HG03439 (cell line): ENCODE results near the gene BCR.
A peak's percentile ranks its signal among the peaks of the same experiment; 100 is the strongest.

Source experiments
- ATAC-seq: cut with Tn5 transposase; IDR thresholded peaks from one replicate; pipeline ENCODE4 v1.9.1; 2021; ENCODE audit warnings: mild to moderate bottlenecking, moderate library complexity; ENCODE audit not compliant: unreplicated experiment

BCR gene

DNA sequence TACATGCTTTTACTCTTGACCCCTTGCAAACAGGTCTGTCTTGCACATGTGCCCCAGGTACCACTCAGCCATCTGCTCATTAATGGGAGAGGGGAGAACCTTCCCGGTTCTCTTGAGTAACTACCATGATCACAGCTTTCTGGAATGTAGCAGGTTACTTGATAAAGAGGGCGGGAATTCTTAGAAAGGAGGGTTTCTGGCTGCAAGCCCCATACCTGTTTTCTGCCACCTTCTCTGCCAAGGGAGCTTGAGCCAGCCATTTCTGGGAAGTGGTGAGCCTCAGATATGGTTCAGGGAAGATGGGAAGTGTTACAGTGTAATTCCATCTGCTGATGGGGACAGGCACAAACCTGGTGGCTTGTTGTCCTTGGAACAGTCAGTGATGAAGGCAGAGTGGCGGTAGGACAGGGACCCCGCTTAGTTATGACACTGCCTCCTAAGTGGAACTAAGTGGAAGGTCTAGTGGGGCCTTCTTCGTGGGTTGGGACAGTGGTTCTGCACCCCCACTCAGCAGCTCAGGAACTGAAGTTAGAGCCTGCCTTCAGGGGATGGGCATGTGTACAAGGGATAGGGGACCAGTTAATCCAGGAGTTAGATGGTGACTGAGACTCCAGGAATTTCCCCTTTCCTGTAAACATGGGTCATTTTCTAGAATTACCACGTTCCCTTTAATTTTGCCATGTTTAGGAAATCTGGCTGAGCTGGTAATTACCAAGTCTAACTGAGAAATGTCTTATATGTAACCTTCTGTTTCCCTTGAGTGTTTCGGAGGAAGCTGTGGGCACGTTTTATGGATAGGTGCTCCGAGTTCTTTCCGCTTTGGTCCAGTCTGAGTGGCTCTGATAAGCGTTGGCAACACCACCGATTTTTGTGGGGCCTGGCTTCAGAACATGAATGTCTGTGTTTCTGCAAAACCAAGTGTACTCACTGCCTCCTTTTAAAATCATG, 35.3 kb downstream of the BCR start:
- ATAC-seq, result no peak

DNA sequence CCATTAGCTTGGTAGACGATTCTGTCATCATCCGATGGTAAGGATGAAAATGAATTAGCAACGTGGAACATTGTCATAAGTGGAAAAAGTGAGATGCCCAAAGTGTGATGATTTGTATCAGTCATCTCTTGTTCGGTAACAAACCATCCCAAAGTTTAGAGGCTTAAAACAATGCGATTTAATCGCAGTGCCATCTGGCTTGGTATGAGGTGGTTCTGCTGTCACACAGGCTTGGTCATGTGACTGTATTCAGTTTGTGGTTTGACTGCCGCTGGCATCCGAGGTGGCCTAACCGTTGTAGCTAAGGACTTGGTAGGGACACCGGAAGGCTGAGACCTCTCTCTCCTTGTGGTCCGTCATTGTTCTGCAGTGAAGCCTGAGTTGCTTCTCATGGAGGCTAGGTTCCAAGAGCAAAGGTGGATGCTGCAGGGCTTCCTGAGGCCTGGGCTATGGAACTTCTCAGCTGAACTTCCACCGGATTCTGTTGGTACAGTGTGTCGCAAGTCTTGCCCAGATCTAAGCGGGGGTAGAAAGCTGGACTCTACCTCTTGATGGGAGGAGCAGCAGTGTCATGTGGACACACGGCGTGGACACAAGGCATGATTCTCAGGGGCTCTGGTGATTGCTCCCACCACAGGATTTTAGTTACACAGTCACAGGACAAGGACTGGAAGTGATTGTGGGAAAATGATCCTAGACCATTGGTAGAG, 36.3 kb downstream of the BCR start:
- ATAC-seq, result no peak

DNA sequence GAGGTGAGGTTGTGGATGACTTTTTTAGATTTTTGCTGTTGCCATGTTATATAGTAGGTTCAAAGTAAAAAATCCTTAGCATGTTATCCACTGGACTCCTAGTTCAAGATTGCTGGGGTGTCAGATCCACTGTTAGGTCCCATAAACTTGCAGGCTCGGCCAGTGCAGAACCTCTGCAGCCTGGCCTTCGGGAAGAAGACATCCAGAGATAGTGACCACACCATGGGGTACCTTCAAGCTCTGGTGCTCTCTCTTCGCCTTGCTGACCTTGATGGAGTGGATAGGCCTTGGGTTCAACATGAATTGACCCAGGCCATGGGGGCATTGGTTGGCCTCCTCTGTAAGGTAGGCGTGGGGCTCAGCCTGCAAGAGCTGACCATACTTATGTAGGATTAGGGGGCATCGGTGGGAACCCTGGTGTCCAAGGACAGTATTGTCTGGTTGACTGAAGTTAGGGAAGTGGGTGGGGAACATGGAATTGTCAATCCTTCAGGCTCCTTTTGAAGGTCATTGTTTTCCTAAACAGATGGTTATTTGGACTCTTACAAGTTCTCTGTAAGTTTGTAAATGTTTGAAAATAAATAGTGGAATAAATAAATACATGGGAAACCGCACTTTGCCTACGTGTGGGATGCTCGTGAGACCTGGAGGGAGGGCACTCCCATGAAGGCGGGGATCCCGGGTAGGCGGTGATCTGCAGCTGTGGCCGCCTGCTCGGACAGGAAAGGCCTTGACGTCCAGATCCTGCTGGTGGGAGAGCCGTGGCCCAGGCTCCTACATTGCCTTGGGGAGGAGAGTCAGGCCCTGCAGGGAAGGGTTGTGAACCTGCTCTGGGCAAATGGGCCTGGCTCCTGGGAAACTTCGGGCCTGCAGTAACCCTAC, 37.1 kb downstream of the BCR start:
- no peak for ATAC-seq

DNA sequence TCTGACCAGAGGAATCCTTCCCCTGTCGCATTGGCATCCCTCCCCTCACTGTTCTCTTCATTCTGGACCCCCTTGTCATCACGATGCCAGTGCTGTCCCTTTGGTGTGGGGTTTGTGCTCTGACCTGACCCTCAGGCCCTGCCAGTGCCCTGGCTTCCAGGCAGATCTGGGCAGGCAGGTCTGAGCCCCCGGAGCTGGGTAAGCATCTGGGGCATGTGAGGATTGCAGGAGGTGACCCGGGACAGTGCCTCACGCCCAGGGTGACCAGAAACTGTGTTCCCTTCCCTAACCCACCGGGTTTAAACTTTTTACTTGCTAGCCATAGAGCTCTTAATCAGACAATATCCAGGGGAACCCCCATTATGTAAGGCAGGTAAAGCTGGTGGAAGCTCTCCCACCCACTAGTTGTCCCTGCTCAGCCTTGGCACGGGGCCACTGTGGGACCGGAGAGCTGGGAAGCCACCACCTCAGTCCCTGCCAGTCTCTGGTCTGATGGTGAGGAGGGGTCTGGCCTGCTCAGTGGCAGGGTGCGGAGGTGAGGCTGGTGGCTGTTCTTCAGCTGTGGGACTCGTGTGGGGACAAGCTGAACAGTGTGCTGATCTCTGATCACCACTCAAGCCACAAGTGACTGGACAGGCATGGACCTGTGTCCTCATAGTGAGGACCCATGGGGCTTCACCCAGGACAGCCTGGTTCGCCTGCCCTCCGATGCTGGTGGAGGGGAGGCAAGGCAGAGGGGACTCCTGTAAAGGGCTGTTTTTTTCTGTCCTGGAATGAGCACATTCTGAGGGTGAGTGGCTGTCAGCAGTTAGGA, 38.0 kb downstream of the BCR start:
- no peak for ATAC-seq

DNA sequence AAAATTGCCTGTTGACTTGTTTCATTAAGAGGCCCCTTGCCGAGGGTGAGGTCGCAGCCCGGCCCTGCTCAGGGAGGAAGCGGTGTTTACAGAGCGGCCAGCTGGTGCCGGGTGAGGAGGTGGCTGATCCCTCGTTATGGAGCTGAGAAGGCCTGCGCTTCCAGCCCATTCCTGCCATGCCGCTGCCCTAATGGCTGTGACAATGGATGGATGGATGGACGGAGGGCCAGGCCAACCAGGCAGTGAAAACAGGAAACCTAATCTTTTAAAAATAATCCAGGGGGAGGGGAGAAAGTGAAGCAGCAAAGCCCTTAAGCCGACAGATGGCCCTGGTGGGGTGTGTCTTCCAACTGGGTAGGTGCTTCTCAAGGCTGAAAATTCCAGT, 38.5 kb downstream of the BCR start:
- ATAC-seq, result no peak

DNA sequence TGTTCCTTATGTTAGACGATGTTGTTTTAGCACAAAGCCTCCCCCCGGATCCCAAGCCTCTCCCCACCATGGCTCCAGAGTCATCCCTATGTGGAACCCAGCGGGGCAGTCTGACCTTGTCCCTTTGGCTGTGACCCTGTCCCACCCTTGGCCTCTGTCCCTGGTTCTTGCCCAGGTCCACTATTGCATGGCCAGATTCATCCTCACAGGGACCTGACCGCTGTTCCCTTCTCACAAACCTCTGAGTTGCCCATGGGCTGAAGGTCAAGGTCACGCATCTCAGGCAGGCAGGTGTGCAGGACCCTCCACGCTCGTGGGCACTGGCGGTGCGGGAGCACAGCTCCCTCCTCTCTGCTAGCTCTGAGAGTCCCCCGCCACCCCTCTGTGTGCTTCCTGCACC, 39.0 kb downstream of the BCR start:
- no peak for ATAC-seq

DNA sequence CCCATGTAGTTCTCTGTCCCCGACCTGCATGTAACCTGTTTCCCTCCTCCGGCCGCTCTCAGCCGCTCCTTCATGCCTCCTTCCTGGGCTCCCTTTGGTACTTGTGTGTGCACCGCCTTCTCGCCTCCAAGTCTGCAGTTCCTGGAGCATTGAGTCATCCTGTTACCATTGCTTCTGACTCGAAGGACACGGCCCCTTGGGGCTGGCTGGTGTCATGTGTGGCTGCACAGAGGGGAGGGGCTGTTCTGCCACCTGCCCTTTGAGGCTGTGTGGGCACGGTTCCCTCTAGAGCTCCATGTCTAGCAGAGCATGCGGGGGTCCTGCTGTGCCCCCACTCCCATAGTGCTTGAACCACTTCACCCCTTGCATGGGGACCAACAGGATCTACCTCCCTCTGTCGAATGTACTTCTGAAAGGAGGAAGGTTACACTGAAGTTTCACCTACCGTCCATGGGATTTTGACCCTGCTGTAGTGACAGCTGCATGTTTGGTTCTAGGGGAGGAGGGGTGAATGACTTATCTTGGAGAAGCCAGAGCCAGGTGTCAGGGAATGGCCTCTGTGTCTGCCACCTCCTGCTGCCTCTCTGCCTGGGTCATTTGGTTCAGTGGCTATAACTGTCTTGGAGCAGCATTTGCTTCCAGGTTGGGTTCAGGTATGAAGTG, 39.6 kb downstream of the BCR start:
- peak; percentile 66 for ATAC-seq

DNA sequence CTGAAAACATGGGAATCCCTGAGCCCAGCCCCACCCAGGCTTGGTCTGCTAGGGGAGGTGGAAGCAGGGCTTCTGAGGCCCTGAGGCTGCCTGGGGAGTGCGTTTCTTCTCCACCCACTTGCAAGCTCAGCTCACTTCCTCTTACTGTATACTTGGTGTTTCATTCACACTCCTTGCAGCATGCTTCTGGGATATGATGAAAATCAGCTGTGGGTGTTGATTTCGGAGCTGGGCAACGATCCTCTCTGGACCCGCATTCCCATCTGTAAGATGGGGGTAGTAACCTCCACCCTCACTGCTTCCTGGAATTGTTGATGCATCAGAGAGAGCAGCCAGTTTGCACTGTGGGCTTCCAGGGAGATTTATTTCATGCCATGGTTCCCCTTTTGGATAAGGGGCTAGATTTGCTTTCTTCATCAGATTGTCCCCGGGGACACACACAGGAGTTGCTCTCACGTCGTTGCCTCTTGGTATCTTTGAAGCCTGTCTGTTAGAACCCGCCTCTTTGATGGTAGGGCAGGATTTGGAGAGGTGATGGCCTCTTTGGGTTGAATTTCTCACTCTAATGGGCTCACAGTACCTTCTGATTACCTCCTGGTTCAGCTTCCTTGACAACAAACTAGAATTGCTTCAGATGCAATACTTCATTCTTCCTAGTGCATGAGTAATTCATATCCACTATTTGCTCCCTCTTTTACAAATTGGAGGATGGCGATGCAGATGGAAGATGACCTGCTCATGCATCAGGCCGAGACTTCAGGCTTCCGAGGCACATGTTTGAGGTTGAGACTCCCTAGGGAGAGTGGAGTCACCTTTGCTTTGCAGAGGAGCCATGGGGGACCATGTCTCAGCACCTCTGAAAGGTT, 40.4 kb downstream of the BCR start:
- ATAC-seq, result no peak

DNA sequence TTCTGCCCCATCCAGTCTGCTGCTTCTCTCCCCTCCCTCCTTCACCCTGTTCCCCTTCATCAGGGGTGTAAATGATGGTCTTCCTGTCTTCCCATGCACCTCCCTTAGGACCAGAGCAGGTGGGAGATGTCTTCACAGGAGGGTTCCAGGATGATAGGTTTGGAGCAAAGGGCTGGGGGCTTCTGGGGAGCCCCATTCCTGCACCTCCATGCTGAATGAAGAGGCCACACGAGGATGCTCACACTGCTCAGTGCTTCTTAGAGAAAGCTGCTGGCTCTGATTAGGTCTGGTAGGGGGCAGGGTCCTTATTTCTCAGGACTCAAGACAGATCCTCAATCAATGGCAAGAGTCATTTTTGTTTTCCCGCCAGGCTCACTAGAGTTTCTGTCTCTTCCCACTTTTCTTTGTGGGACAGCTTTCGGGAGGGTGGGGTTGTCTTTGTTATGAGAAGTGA, 41.1 kb downstream of the BCR start:
- no peak for ATAC-seq

DNA sequence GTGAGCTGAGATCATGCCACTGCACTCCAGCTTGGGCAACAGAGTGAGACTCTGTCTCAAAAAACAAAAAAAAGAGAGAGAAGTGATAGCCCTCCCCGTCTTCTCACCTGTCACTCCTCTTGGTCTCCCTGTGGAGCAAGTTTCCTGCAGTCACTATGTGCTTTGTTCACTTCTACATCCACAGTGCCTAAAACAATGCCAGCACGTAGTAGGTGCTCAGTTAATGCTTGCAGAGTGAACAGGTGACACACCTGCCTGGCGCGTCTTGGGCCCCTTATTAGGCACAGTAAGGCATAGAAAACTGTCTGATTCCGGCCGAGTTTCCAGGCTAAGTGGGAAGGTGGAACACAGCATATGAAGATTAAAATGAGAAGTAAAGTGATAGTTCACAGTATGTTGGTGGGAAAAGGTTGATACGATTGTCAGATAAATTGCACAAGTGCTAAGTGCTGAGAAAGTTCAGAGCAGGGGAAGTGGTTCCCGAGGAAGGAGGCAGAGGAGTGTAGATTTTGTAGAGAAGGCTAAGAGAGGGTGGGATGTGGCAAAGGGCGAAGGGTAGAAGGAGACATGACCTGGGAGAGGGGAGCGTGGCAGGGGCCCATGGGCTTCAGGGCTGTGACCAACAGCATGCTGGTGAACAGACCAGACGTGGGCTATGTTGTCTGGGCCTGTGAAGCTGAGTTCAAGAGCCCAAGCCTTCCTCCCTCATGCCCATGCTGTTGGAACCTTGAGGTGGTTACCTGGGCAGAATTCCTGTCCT, 41.9 kb downstream of the BCR start:
- no peak for ATAC-seq

DNA sequence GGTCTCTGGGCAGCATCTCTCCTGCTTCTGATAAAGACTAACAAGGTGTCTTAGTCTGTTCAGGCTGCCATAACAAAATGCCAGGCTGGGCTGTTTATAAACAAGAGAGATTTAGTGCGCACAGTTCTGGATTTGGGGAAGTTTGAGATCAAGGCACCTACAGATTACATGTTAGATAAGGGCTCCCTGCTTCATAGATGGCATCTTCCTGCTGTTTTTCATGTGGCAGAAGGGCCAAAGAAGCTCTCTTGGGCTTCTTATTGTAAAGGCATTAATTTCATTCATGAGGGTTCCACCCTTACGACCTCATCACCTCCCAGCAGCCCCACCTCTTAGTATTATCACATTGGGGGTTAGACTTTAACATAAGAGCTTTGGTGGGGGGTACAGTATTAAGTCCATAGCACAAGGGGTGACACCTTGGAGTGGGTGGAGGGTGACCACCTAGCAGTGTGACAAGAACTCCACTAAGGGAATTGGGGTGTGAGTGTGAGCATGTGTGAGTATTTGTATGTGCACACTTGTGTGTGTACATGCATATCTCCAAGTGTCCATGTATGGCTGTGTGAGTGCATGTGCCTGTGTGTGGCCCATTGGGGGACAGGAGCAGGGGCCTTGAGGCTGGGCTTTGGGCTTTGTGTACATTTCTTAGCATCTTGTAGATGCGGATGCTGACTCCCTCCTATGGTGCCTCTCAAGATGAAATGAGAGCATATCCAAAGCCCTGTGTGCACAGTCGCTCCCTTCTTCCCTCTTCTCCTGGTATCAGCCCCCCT, 42.7 kb downstream of the BCR start:
- ATAC-seq, result no peak

DNA sequence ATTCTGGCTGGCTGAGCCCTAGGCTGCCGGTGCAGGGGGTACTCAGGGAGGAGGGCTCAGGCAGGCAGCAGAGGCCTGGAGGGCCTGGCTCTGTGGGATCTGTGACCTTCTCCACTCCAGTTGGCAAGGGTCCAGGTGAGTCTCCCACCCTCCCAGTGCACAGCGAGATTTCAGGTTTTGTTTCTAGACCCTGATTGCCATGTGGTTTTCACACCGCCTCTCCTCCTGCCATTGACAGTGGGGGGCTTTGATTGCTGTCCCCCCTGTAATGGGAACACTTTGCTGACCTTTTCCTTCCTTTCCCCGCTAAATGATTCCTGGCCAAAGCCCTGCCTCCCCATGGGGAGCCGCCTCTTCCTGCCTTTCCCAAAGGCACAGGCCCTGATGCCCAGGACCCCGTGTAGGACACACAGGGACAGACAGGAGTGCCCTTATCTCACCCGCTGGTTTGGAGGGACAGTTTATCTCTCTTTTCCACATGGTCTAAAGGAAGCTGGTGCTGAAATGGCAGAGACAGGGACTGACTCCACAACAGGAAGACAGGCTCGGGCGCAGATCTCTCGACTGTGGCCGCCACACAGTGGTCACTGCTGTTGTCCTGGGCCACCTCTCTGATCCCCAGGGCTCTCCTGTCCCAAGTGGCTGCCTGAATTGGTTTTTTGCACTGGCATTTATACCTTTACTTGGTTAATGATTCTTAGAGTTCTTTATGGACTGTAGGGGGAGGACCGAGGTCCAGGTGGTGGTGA, 43.4 kb downstream of the BCR start:
- no peak for ATAC-seq

DNA sequence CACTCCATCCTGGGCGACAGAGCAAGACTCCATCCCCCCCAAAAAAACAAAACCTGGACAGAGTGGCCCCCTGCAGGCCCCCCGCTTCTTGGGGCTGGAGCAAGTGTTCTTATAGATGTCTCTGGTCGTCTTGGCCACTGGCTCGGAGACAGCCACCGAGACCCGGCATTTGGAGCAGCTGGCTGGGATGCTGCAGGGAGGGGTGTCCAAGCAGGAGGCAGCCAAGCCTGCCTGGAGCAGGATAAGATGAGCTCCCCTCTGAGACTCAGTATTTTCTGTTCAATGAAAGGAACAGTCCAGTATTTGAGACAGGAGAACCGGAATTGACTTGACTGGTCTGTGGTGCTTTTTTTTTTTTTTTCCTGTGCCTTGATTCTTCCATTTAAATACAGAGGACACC, 44.5 kb downstream of the BCR start:
- no peak for ATAC-seq

DNA sequence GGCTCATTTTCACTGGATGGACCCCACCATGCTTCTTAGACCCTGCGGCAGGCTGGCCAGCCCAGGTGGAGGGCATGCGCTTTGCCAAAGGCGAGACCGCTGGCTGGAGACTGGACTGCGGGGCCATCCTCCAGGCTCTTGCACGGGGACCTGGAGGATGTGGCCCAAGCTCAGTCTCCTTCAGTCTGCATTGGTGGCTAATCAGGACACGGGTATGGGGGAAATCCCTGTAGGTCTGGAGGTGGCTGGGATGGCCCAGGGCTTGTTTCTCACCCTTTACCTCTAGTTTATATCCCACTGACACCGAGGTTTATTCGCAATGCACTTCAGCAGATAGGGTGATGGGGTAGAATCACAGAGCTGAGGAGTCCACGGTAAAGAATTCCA, 45.0 kb downstream of the BCR start:
- ATAC-seq, result no peak

DNA sequence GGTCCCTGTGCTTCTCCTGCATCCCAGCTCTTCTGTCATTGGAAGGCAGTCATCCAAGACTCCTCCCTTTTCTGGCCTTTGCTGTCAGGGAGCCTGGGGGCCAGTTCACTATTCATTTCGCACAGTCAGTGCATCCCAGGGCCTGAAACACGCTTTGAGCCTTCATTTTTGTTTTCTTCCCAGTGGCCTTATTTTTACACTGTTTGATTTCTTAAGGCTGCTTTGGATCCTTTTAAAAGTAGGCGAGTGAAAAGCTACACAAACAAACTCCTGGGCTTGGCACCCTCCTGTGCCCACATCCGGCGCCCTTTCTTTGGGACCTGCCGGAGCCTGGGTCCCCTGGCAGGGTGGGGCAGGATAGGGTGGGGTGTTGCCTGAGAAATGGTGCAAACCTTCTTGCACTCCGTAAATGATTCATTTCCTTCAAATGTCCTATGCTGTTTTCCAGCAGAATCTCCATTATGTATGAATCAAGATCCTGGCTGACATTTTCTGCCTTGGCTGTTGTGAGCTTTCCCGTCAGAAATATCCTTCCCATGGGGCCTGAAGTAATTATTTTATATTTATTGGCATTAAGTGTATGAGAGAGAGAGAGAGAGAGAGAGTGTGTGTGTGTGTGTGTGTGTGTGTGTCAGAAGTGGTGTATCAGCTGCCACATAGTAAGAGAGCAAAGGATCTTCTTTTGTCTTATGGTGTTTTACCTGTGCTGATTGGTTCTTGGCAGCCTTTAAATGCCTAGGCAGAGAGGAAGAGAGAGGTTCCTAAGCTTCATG, 45.6 kb downstream of the BCR start:
- no peak for ATAC-seq

DNA sequence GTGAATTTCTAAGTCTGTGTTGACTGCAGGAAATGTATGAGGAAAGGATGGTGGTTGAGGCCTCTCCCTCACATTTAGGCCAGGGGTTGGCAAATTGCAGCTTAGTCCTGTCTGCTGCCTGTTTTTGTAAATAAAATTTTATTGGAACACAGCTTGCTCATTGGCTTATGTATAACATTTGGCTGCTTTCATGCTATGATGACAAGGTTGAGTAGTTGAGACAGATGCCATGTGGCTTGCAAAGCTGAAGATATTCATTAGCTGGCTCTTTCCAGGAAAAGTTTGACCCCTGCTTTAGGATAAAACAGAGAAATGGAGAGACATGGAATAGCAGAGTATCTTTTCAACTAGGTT, 46.2 kb downstream of the BCR start:
- no peak for ATAC-seq
